Fibroblast of pulmonary artery (primary cell): ENCODE measurements around the gene COL8A2.
A peak's percentile ranks its signal among the peaks of the same experiment; 100 is the strongest.

Experiments
- DNase-seq: peaks from one replicate; pipeline ENCODE4 v3.0.0-alpha.2; 2010; ENCODE audit warnings: low read depth
- H3K4me3 ChIP-seq: replicated peaks from 2 replicates; pipeline ENCODE4 v1.5.1; 2011; ENCODE audit warnings: low read depth, mild to moderate bottlenecking, control low read depth, low read length, moderate library complexity
- CTCF ChIP-seq: IDR thresholded peaks from 2 replicates; pipeline ENCODE4 v1.5.1; 2011; ENCODE audit warnings: mild to moderate bottlenecking, control low read depth, low read length, inconsistent platforms; ENCODE audit errors: missing control alignments

COL8A2 gene

DNA sequence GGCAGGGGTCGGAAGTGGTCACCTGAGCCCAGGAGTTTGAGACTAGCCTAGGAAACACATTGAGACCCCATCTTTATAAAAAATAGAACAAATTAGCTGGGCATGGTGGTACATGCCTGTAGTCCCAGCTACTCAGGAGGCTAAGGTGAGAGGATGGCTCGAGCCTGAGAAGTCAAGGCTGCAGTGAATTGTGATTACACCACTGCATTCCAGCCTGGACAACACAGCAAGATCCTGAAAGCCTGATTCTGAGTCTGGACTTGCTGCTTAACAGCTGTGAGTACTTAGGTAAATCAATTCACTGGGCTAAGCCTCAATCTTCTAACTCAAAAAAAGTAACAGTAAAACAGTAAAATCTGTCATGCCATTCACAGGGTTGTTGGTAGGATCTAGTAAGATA, 19.4 kb upstream of the COL8A2 start:
- no peak overlapping the region for H3K4me3 ChIP-seq
- DNase-seq = no peak
- no peak for TF ChIP-seq CTCF

- H3K4me3 ChIP-seq = no peak overlapping the region
- TF ChIP-seq CTCF = no peak
- DNase-seq = no peak
These were observed 18.4 kb upstream of the COL8A2 start for GRCh38 chr1:36143424-36143823.

DNA sequence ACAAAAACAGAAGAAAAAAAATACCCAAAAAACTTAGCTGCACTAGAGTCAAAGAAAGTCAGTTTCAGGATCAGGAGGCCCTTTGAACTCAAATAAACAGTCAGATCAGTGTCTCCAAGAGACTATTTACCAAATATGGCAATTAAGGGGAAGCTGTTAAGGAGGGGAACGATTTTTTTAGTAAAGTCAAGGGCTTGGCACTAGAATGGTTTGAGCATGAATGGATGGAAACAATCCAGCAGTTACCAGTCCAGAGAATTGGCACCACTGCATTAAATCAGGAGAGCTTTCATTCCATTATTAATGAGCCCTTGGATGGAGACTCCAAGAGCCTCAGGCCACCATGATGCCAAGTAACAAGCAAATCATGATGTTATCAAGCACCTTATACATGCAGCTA, 17.1 kb upstream of the COL8A2 start:
- H3K4me3 ChIP-seq = no peak overlapping the region
- TF ChIP-seq CTCF = no peak
- no peak for DNase-seq

- no peak for DNase-seq
- H3K4me3 ChIP-seq = no peak overlapping the region
- no peak for TF ChIP-seq CTCF
These were observed 14.5 kb upstream of the COL8A2 start for GRCh38 chr1:36139521-36139920.

DNA sequence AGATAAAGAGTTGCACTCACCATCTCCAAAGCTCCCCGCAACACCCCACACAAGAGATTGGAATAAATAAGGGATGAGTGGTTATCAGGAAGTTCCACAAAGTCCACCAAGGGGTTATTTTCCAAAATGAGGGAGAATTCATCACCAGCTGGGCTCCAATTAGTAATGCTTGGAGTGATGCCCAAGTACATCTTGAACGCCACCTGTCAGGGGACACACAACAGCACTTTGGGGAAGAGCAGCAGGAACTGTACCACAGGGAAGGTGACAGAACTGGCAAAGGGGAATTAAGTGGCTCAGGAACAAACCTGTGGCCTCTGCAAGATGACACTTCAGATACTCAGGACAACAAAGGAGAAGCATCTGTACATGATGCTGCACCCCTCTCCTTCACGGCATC, 12.8 kb upstream of the COL8A2 start:
- DNase-seq = no peak
- no peak for TF ChIP-seq CTCF
- no peak overlapping the region for H3K4me3 ChIP-seq

DNA sequence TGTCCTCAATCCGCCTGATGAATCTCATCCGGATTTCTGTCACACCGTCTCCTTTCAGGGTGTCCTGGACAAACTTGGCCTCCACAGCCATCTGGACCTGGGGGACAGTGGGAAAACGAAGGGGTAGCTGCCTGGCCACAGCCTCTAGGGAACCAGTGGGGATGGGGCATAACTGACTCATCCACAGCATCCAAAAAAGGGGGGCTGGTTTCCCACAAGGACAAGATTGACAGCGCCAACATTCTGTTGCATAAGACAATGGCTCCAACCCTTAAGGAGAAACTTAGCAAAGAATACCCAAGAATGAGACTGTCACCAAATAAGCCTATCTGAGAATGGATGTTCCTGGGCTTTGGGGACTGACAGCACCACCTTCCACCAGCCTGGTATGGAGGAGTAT, 12.2 kb upstream of the COL8A2 start:
- TF ChIP-seq CTCF = no peak
- no peak for DNase-seq
- H3K4me3 ChIP-seq = no peak overlapping the region

- TF ChIP-seq CTCF = no peak
- peak; percentile 89 for DNase-seq
- no peak overlapping the region for H3K4me3 ChIP-seq
These were observed 11.5 kb upstream of the COL8A2 start for GRCh38 chr1:36136535-36136934.
